ENCODE measurements around the gene SPEF2.
A peak's percentile ranks its signal among the peaks of the same experiment; 100 is the strongest.
"Not testable (repeated sequence)": the region's sequence is repeated elsewhere in the genome, so short reads cannot be mapped to it uniquely, and the experiment has no call there.

SPEF2 gene

GRCh38 chr5:35828082-35828598 is 210.5 kb downstream of the SPEF2 start:
- peak; percentile 38 for DNase-seq

GRCh38 chr5:35830587-35830986 is 212.9 kb downstream of the SPEF2 start:
- DNase-seq: no peak

- DNase-seq: no peak
Observed at GRCh38 chr5:35832762-35833161, 215.1 kb downstream of the SPEF2 start.

GRCh38 chr5:35833224-35833623 is 215.6 kb downstream of the SPEF2 start:
- DNase-seq: no peak

GRCh38 chr5:35835796-35836742 is 218.4 kb downstream of the SPEF2 start:
- no peak for DNase-seq

GRCh38 chr5:35838370-35839042 is 220.8 kb downstream of the SPEF2 start:
- peak; percentile 36 for DNase-seq

- no peak for DNase-seq
Observed at GRCh38 chr5:35842856-35843255, 225.2 kb downstream of the SPEF2 start.

- not testable (repeated sequence) for DNase-seq
Observed at GRCh38 chr5:35845508-35845907, 227.8 kb downstream of the SPEF2 start.

GRCh38 chr5:35847491-35847890 is 229.8 kb downstream of the SPEF2 start:
- DNase-seq: no peak

GRCh38 chr5:35847961-35848360 is 230.3 kb downstream of the SPEF2 start:
- no peak for DNase-seq

- DNase-seq: no peak
Observed at GRCh38 chr5:35849860-35850259, 232.2 kb downstream of the SPEF2 start.

- DNase-seq: no peak
Observed at GRCh38 chr5:35850967-35851680, 233.5 kb downstream of the SPEF2 start.

GRCh38 chr5:35852084-35852734 is 234.5 kb downstream of the SPEF2 start:
- no peak for DNase-seq

- DNase-seq: no peak
Observed at GRCh38 chr5:35852773-35853172, 235.1 kb downstream of the SPEF2 start.

- DNase-seq: no peak
Observed at GRCh38 chr5:35853631-35854030, 236.0 kb downstream of the SPEF2 start.

- no peak for DNase-seq
Observed at GRCh38 chr5:35854248-35854647, 236.6 kb downstream of the SPEF2 start.

GRCh38 chr5:35855187-35855586 is 237.5 kb downstream of the SPEF2 start:
- peak; percentile 42 for DNase-seq

GRCh38 chr5:35856186-35856764 is 238.6 kb downstream of the SPEF2 start:
- not testable (repeated sequence) for DNase-seq

- peak; percentile 79 for DNase-seq
Observed at GRCh38 chr5:35856765-35857351, 239.2 kb downstream of the SPEF2 start, which contains the start of gene IL7R. Gene IL7R (plus strand): TSS chr5:35856891. CDS start chr5:35856978, 87 bp downstream.

- peak; percentile 97 for DNase-seq
Observed at GRCh38 chr5:35857606-35858205, 240.0 kb downstream of the SPEF2 start.

GRCh38 chr5:35859101-35859661 is 241.5 kb downstream of the SPEF2 start:
- peak; percentile 78 for DNase-seq

All from fibroblast of skin of right biceps (primary cell).